NCI-H187 (cell line): ENCODE data around the gene SEMA3D.

Experiments used
- DNase-seq, 2 experiments: peaks; one replicate each; lab custom pipeline; 2025; lab: John Stamatoyannopoulos, UW

The SEMA3D gene

GRCh38 chr7:85184599-85185423 is 2.0 kb downstream of the SEMA3D start:
- DNase-seq, result no peak

- no peak for DNase-seq
Measured at GRCh38 chr7:85183296-85183695, 3.6 kb downstream of the SEMA3D start.

- DNase-seq, result no peak
Measured at GRCh38 chr7:85178531-85179298, 8.1 kb downstream of the SEMA3D start.

- no peak for DNase-seq
Measured at GRCh38 chr7:85177316-85177715, 9.5 kb downstream of the SEMA3D start.

GRCh38 chr7:85176197-85176596 is 10.7 kb downstream of the SEMA3D start:
- DNase-seq, result no peak

GRCh38 chr7:85175217-85175616 is 11.6 kb downstream of the SEMA3D start:
- DNase-seq, result no peak

- DNase-seq, result no peak
Measured at GRCh38 chr7:85172530-85172941, 14.3 kb downstream of the SEMA3D start.

- no peak for DNase-seq
Measured at GRCh38 chr7:85167636-85168035, 19.2 kb downstream of the SEMA3D start.

- DNase-seq, result no peak
Measured at GRCh38 chr7:85165263-85165662, 21.6 kb downstream of the SEMA3D start.

- DNase-seq, result no peak
Measured at GRCh38 chr7:85164376-85164775, 22.5 kb downstream of the SEMA3D start.

- DNase-seq, result no peak
Measured at GRCh38 chr7:85162721-85163120, 24.1 kb downstream of the SEMA3D start.

GRCh38 chr7:85160223-85160622 is 26.6 kb downstream of the SEMA3D start:
- DNase-seq, result no peak

GRCh38 chr7:85159003-85159402 is 27.9 kb downstream of the SEMA3D start:
- DNase-seq, result no peak

- DNase-seq, result no peak
Measured at GRCh38 chr7:85156661-85157208, 30.1 kb downstream of the SEMA3D start.

GRCh38 chr7:85154282-85154937 is 32.4 kb downstream of the SEMA3D start:
- no peak for DNase-seq

GRCh38 chr7:85153715-85154114 is 33.1 kb downstream of the SEMA3D start:
- DNase-seq, result no peak

- no peak for DNase-seq
Measured at GRCh38 chr7:85150624-85151023, 36.2 kb downstream of the SEMA3D start.

GRCh38 chr7:85144771-85145170 is 42.1 kb downstream of the SEMA3D start:
- DNase-seq, result no peak

- no peak for DNase-seq
Measured at GRCh38 chr7:85135977-85136376, 50.9 kb downstream of the SEMA3D start.

- no peak for DNase-seq
Measured at GRCh38 chr7:85133560-85133959, 53.3 kb downstream of the SEMA3D start.

GRCh38 chr7:85133006-85133405 is 53.9 kb downstream of the SEMA3D start:
- no peak for DNase-seq

GRCh38 chr7:85130702-85131101 is 56.2 kb downstream of the SEMA3D start:
- no peak for DNase-seq
